Cerebellar nuclear complex (tissue), 1 donor: ENCODE data around the gene CFAP43.

Experiments
- DNase-seq, 2 experiments: peaks; one replicate each; lab custom pipeline; 2025; lab: John Stamatoyannopoulos, UW

Gene CFAP43

DNA sequence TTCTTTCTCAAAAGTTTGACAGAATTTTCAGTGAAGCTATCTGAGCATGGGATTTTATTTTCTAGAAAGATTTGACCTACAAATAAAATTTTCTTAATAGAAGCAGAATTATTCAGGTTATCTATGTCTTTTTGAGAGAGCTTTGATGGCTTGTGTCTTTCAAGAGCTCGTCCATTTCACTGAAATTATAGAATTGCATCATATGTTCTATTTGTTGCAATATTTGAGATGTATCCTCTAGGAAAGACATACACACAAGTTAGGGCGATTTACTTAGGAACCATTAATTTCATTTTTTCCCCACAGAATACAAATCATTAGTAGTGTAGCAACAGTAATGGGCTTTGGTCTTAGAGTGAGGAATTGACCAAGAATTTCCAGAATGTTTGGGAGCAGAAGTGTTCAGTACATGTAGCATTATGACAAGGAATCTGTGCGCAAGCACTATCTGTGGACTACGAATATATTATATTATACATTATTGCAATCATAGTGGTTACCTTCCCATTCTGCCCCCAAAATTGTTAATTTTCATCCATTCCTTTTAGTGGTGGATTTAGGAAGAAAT is 133.7 kb downstream of the CFAP43 start:
- DNase-seq: no peak

GRCh38 chr10:104096692-104097091 is 135.5 kb downstream of the CFAP43 start:
- DNase-seq: no peak

DNA sequence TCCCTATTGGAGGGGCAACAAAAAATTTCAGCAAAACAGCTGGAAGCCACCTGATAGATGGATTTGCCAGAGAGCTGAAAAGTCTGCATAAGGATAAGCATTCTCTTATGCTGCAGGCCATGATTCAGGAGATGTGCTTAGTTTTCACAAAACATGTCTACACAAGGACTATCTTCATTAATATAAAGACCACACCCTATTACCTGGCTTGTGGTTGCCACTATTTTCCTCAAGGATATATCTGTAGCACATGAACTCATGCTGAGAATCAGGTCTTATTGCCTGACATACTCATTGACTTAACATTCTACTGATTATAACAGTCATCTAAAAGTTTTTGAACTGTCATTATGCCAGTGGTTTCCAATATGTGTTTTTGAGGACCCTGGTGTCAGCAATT is 139.4 kb downstream of the CFAP43 start:
- DNase-seq: no peak

GRCh38 chr10:104090611-104091010 is 141.6 kb downstream of the CFAP43 start:
- no peak for DNase-seq

- DNase-seq: no peak
Measured at GRCh38 chr10:104089621-104090020, 142.5 kb downstream of the CFAP43 start.

GRCh38 chr10:104088239-104088638 is 143.9 kb downstream of the CFAP43 start:
- no peak for DNase-seq

GRCh38 chr10:104085801-104086400 is 146.3 kb downstream of the CFAP43 start, which contains the start of gene COL17A1:
TSS of gene COL17A1 (minus strand) at chr10:104085880. CDS start at chr10:104080673, 5,207 bp downstream.
- no peak for DNase-seq

GRCh38 chr10:104084482-104085142 is 147.6 kb downstream of the CFAP43 start:
- no peak for DNase-seq

GRCh38 chr10:104081998-104082397 is 150.2 kb downstream of the CFAP43 start:
- DNase-seq: no peak

DNA sequence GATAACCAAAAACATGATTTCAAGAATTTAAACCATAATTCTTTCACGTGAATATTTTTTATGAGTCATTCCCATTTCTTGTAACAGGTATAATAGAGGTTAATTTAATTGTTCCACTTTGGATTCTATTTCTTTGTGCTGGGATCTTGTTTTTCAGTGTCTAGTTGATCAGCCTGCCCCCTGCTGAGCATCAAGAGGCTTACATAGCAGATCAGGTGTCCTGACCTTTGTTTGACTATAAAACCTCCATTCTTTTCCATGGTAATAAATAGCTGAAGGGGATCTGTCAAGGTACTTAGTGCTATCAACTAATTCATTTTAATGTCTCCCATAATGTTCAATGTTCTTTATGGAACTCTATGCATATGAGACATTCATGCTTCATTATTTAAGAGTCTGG is 151.4 kb downstream of the CFAP43 start:
- DNase-seq: no peak
